ENCODE measurements around the gene USP14.
A peak's percentile ranks its signal among the peaks of the same experiment; 100 is the strongest.
"Not testable (repeated sequence)": the region's sequence is repeated elsewhere in the genome, so short reads cannot be mapped to it uniquely, and the experiment has no call there.

USP14 gene

GRCh38 chr18:158128-159036, at the start of gene USP14:
Gene USP14, plus strand, starts transcription at chr18:158557. Its CDS starts 142 bp downstream, at chr18:158699.
- no peak for TF ChIP-seq CTCF (IDR thresholded peaks at IDR 0.05; ENCODE audit: low read depth, low read length, missing control alignments)
- peak within 1 kb of the TSS; percentile 66 for H3K4me3 ChIP-seq (ENCODE audit: low read depth, low read length)
- peak; percentile 91 for DNase-seq (ENCODE audit: low read depth)

GRCh38 chr18:108665-109063, 49.7 kb upstream of the USP14 start:
- DNase-seq (ENCODE audit: low read depth); H3K4me3 ChIP-seq (ENCODE audit: low read depth, low read length): not testable (repeated sequence)

DNA sequence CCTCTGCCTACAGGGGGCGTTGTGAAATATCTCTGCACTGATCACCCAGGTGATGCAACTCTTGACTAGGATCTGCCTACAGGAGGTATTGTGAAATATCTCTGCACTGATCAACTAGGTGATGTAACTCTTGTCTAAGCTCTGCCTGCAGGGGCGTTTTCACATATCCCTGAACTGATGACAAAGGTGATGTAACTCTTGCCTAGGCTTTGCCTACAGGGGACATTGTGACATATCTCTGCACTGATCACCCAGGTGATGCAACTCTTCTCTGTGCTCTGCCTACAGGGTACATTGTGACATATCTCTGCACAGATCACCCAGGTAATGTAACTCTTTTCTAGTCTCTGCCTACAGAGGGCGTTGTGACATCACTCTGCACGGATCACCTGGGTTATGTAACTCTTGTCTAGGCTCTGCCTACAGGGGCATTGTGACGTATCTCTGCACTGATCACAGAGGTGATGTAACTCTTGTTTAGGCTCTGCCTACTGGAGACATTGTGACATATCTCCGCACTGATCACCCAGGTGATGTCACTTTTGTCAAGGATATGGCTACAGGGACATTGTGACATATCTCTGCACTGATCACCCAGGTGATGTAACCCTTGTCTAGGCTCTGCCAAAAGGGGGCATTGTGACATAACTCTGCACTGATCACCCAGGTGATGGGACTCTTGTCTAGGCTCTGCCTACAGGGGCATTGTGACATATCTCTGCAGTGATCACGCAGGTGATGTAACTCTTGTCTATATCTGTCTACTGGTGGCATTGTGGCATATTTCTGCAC, 49.0 kb upstream of the USP14 start:
- peak; percentile 4 for TF ChIP-seq CTCF (IDR thresholded peaks at IDR 0.05; ENCODE audit: low read depth, low read length, missing control alignments)
- H3K4me3 ChIP-seq (ENCODE audit: low read depth, low read length); DNase-seq (ENCODE audit: low read depth): not testable (repeated sequence)

- not testable (repeated sequence) for DNase-seq (ENCODE audit: low read depth)
- peak; percentile 1 for TF ChIP-seq CTCF (IDR thresholded peaks at IDR 0.05; ENCODE audit: low read depth, low read length, missing control alignments)
Observed at GRCh38 chr18:109922-110261, 48.5 kb upstream of the USP14 start.

GRCh38 chr18:110351-111201, 47.8 kb upstream of the USP14 start:
- not testable (repeated sequence) for DNase-seq (ENCODE audit: low read depth); H3K4me3 ChIP-seq (ENCODE audit: low read depth, low read length)

More at GRCh38 chr18:109922-110261, 48.5 kb upstream of the USP14 start:
- H3K4me3 ChIP-seq (ENCODE audit: low read depth, low read length), result not testable (repeated sequence)

GRCh38 chr18:111306-112014, 46.9 kb upstream of the USP14 start:
- peak; percentile 11 for TF ChIP-seq CTCF (IDR thresholded peaks at IDR 0.05; ENCODE audit: low read depth, low read length, missing control alignments)
- DNase-seq (ENCODE audit: low read depth), result no peak
- H3K4me3 ChIP-seq (ENCODE audit: low read depth, low read length), result peak overlapping the region; percentile 54

GRCh38 chr18:112015-112733, 46.2 kb upstream of the USP14 start:
- DNase-seq (ENCODE audit: low read depth); H3K4me3 ChIP-seq (ENCODE audit: low read depth, low read length): not testable (repeated sequence)

GRCh38 chr18:120539-121260, 37.7 kb upstream of the USP14 start:
- DNase-seq (ENCODE audit: low read depth); H3K4me3 ChIP-seq (ENCODE audit: low read depth, low read length): not testable (repeated sequence)
